ENCODE measurements around the gene PRR16.

Gene PRR16

GRCh38 chr5:120567066-120567465, 103.0 kb downstream of the PRR16 start:
- no peak for DNase-seq (ENCODE audit: low read depth in 1 of 2, low spot score in 1 of 2)

- DNase-seq (ENCODE audit: low read depth in 1 of 2, low spot score in 1 of 2) = no peak
Observed at GRCh38 chr5:120567921-120568320, 103.8 kb downstream of the PRR16 start.

GRCh38 chr5:120568711-120569110, 104.6 kb downstream of the PRR16 start:
- no peak for DNase-seq (ENCODE audit: low read depth in 1 of 2, low spot score in 1 of 2)

GRCh38 chr5:120576588-120576987, 112.5 kb downstream of the PRR16 start:
- no peak for DNase-seq (ENCODE audit: low read depth in 1 of 2, low spot score in 1 of 2)

GRCh38 chr5:120582635-120583034, 118.5 kb downstream of the PRR16 start:
- DNase-seq (ENCODE audit: low read depth in 1 of 2, low spot score in 1 of 2) = no peak

GRCh38 chr5:120586646-120587045, 122.5 kb downstream of the PRR16 start:
- no peak for DNase-seq (ENCODE audit: low read depth in 1 of 2, low spot score in 1 of 2)

GRCh38 chr5:120591911-120592310, 127.8 kb downstream of the PRR16 start:
- no peak for DNase-seq (ENCODE audit: low read depth in 1 of 2, low spot score in 1 of 2)

GRCh38 chr5:120599576-120599975, 135.5 kb downstream of the PRR16 start:
- DNase-seq (ENCODE audit: low read depth in 1 of 2, low spot score in 1 of 2) = no peak

- DNase-seq (ENCODE audit: low read depth in 1 of 2, low spot score in 1 of 2) = no peak
Observed at GRCh38 chr5:120600639-120601038, 136.5 kb downstream of the PRR16 start.

- DNase-seq (ENCODE audit: low read depth in 1 of 2, low spot score in 1 of 2) = no peak
Observed at GRCh38 chr5:120602033-120602432, 137.9 kb downstream of the PRR16 start.

- no peak for DNase-seq (ENCODE audit: low read depth in 1 of 2, low spot score in 1 of 2)
Observed at GRCh38 chr5:120604884-120605283, 140.8 kb downstream of the PRR16 start.

- no peak for DNase-seq (ENCODE audit: low read depth in 1 of 2, low spot score in 1 of 2)
Observed at GRCh38 chr5:120605325-120606079, 141.4 kb downstream of the PRR16 start.

GRCh38 chr5:120609570-120609969, 145.5 kb downstream of the PRR16 start:
- no peak for DNase-seq (ENCODE audit: low read depth in 1 of 2, low spot score in 1 of 2)

GRCh38 chr5:120610145-120610544, 146.0 kb downstream of the PRR16 start:
- no peak for DNase-seq (ENCODE audit: low read depth in 1 of 2, low spot score in 1 of 2)

GRCh38 chr5:120613729-120614128, 149.6 kb downstream of the PRR16 start:
- DNase-seq (ENCODE audit: low read depth in 1 of 2, low spot score in 1 of 2) = no peak

GRCh38 chr5:120614531-120615180, 150.6 kb downstream of the PRR16 start:
- no peak for DNase-seq (ENCODE audit: low read depth in 1 of 2, low spot score in 1 of 2)

GRCh38 chr5:120615967-120616645, 152.0 kb downstream of the PRR16 start:
- no peak for DNase-seq (ENCODE audit: low read depth in 1 of 2, low spot score in 1 of 2)

GRCh38 chr5:120621339-120621738, 157.2 kb downstream of the PRR16 start:
- no peak for DNase-seq (ENCODE audit: low read depth in 1 of 2, low spot score in 1 of 2)

GRCh38 chr5:120624021-120624563, 160.0 kb downstream of the PRR16 start:
- no peak for DNase-seq (ENCODE audit: low read depth in 1 of 2, low spot score in 1 of 2)

- DNase-seq (ENCODE audit: low read depth in 1 of 2, low spot score in 1 of 2) = no peak
Observed at GRCh38 chr5:120628156-120628555, 164.1 kb downstream of the PRR16 start.

- no peak for DNase-seq (ENCODE audit: low read depth in 1 of 2, low spot score in 1 of 2)
Observed at GRCh38 chr5:120630550-120630949, 166.4 kb downstream of the PRR16 start.

- DNase-seq (ENCODE audit: low read depth in 1 of 2, low spot score in 1 of 2) = no peak
Observed at GRCh38 chr5:120631611-120632010, 167.5 kb downstream of the PRR16 start.

Measured in stimulated activated CD4-positive, alpha-beta T cell treated with anti-CD3 and anti-CD28 coated beads, Interleukin-15, amount 100 ng/mL, for 1 hour (primary cell).